ENCODE data around the gene AXIN2. TPM values are rescaled to one million over a fixed set of nuclear protein-coding genes. Genes with fewer than 3 reads are reported as not detected.

The AXIN2 gene
- total RNA-seq, 1 experiment from 2014 or later, result 4.2 TPM

GRCh38 chr17:65592125-65592965, 30.9 kb upstream of the AXIN2 start:
- Histone ChIP-seq H3K4me1 (replicated peaks) (no peaks in the 10 kb centered on the region), H3K9me3 (replicated peaks) (no peaks in the 10 kb centered on the region), H3K4me3 (no peak overlapping the region), H3K27ac (no peak overlapping the region), H3K36me3 (no peaks in the 10 kb centered on the region), H3K27me3 (replicated peaks) (no peaks in the 10 kb centered on the region)
- DNase-seq (ENCODE audit: low read depth in 1 of 2, low spot score in 2 of 2), result no peak

- Histone ChIP-seq H3K27ac (no peak overlapping the region), H3K4me1 (replicated peaks) (no peaks in the 10 kb centered on the region), H3K36me3 (no peaks in the 10 kb centered on the region), H3K4me3 (no peak overlapping the region), H3K27me3 (replicated peaks) (no peaks in the 10 kb centered on the region), H3K9me3 (replicated peaks) (no peaks in the 10 kb centered on the region)
- no peak for DNase-seq (ENCODE audit: low read depth in 1 of 2, low spot score in 2 of 2)
Measured at GRCh38 chr17:65589321-65589720, 27.9 kb upstream of the AXIN2 start.

- H3K4me1 ChIP-seq (replicated peaks), result no peaks in the 10 kb centered on the region
- no peaks in the 10 kb centered on the region for H3K27me3 ChIP-seq (replicated peaks)
- H3K36me3 ChIP-seq, result no peaks in the 10 kb centered on the region
- DNase-seq (ENCODE audit: low read depth in 1 of 2, low spot score in 2 of 2), result no peak
- H3K9me3 ChIP-seq (replicated peaks), result no peaks in the 10 kb centered on the region
- no peak overlapping the region for H3K4me3 ChIP-seq
- no peak overlapping the region for H3K27ac ChIP-seq
Measured at GRCh38 chr17:65588181-65588808, 26.8 kb upstream of the AXIN2 start.

GRCh38 chr17:65587534-65588180, 26.2 kb upstream of the AXIN2 start:
- DNase-seq (ENCODE audit: low read depth in 1 of 2, low spot score in 2 of 2), result no peak
- Histone ChIP-seq H3K27me3 (replicated peaks) (no peaks in the 10 kb centered on the region), H3K4me3 (no peak overlapping the region), H3K27ac (no peak overlapping the region), H3K9me3 (replicated peaks) (no peaks in the 10 kb centered on the region), H3K4me1 (replicated peaks) (no peaks in the 10 kb centered on the region), H3K36me3 (no peaks in the 10 kb centered on the region)

GRCh38 chr17:65586899-65587298, 25.5 kb upstream of the AXIN2 start:
- Histone ChIP-seq H3K4me1 (replicated peaks) (no peaks in the 10 kb centered on the region), H3K36me3 (no peaks in the 10 kb centered on the region), H3K27me3 (replicated peaks) (no peaks in the 10 kb centered on the region), H3K9me3 (replicated peaks) (no peaks in the 10 kb centered on the region), H3K27ac (no peak overlapping the region), H3K4me3 (no peak overlapping the region)
- no peak for DNase-seq (ENCODE audit: low read depth in 1 of 2, low spot score in 2 of 2)

GRCh38 chr17:65584604-65585521, 23.4 kb upstream of the AXIN2 start:
- no peak overlapping the region for H3K27ac ChIP-seq
- H3K4me3 ChIP-seq, result no peak overlapping the region
- no peaks in the 10 kb centered on the region for H3K36me3 ChIP-seq
- no peak for DNase-seq (ENCODE audit: low read depth in 1 of 2, low spot score in 2 of 2)
- no peaks in the 10 kb centered on the region for H3K27me3 ChIP-seq (replicated peaks)
- no peaks in the 10 kb centered on the region for H3K4me1 ChIP-seq (replicated peaks)
- no peaks in the 10 kb centered on the region for H3K9me3 ChIP-seq (replicated peaks)

GRCh38 chr17:65583921-65584603, 22.6 kb upstream of the AXIN2 start:
- DNase-seq (ENCODE audit: low read depth in 1 of 2, low spot score in 2 of 2), result no peak

GRCh38 chr17:65576939-65577338, 15.5 kb upstream of the AXIN2 start:
- no peak overlapping the region for H3K27ac ChIP-seq
- no peaks in the 10 kb centered on the region for H3K27me3 ChIP-seq (replicated peaks)
- H3K36me3 ChIP-seq, result no peaks in the 10 kb centered on the region
- H3K4me1 ChIP-seq (replicated peaks), result peaks cover 10% of the 10 kb centered on the region
- H3K9me3 ChIP-seq (replicated peaks), result no peaks in the 10 kb centered on the region; the same call in 1 of the 2 replicates
- DNase-seq (ENCODE audit: low read depth in 1 of 2, low spot score in 2 of 2), result no peak
- H3K4me3 ChIP-seq, result no peak overlapping the region

More at GRCh38 chr17:65583921-65584603, 22.6 kb upstream of the AXIN2 start:
- Histone ChIP-seq H3K9me3 (replicated peaks) (no peaks in the 10 kb centered on the region), H3K27me3 (replicated peaks) (no peaks in the 10 kb centered on the region), H3K27ac (no peak overlapping the region), H3K4me3 (no peak overlapping the region), H3K4me1 (replicated peaks) (no peaks in the 10 kb centered on the region), H3K36me3 (no peaks in the 10 kb centered on the region)

GRCh38 chr17:65573282-65573602, 11.8 kb upstream of the AXIN2 start:
- Histone ChIP-seq H3K36me3 (no peaks in the 10 kb centered on the region), H3K4me1 (replicated peaks) (peaks cover 10% of the 10 kb centered on the region), H3K9me3 (replicated peaks) (no peaks in the 10 kb centered on the region; the same call in 1 of the 2 replicates), H3K4me3 (no peak overlapping the region), H3K27me3 (replicated peaks) (no peaks in the 10 kb centered on the region), H3K27ac (no peak overlapping the region)
- DNase-seq (ENCODE audit: low read depth in 1 of 2, low spot score in 2 of 2), result no peak

GRCh38 chr17:65572581-65573281, 11.3 kb upstream of the AXIN2 start:
- DNase-seq (ENCODE audit: low read depth in 1 of 2, low spot score in 2 of 2), result no peak
- Histone ChIP-seq H3K36me3 (no peaks in the 10 kb centered on the region), H3K27me3 (replicated peaks) (no peaks in the 10 kb centered on the region), H3K4me1 (replicated peaks) (peaks cover 10% of the 10 kb centered on the region), H3K9me3 (replicated peaks) (no peaks in the 10 kb centered on the region; the same call in 1 of the 2 replicates), H3K4me3 (no peak overlapping the region), H3K27ac (no peak overlapping the region)

- no peaks in the 10 kb centered on the region for H3K27me3 ChIP-seq (replicated peaks)
- H3K4me3 ChIP-seq, result no peak overlapping the region
- H3K9me3 ChIP-seq (replicated peaks), result no peaks in the 10 kb centered on the region; the same call in 1 of the 2 replicates
- H3K36me3 ChIP-seq, result no peaks in the 10 kb centered on the region
- DNase-seq (ENCODE audit: low read depth in 1 of 2, low spot score in 2 of 2), result no peak
- no peak overlapping the region for H3K27ac ChIP-seq
- H3K4me1 ChIP-seq (replicated peaks), result peaks cover 10% of the 10 kb centered on the region
Measured at GRCh38 chr17:65572186-65572580, 10.7 kb upstream of the AXIN2 start.

GRCh38 chr17:65568918-65569317, 7.5 kb upstream of the AXIN2 start:
- no peak for DNase-seq (ENCODE audit: low read depth in 1 of 2, low spot score in 2 of 2)
- no peaks in the 10 kb centered on the region for H3K9me3 ChIP-seq (replicated peaks)
- H3K27me3 ChIP-seq (replicated peaks), result no peaks in the 10 kb centered on the region
- H3K36me3 ChIP-seq, result no peaks in the 10 kb centered on the region
- H3K4me1 ChIP-seq (replicated peaks), result peaks cover 20% of the 10 kb centered on the region
- H3K27ac ChIP-seq, result no peak overlapping the region
- no peak overlapping the region for H3K4me3 ChIP-seq

All from SJSA1 (cell line).